Neural crest cell (in vitro differentiated cells): ENCODE measurements around the gene TNKS2. TPM values are rescaled to one million over a fixed set of nuclear protein-coding genes. Genes with fewer than 3 reads are reported as not detected.

Experiments
- DNase-seq: peaks from one replicate; pipeline ENCODE4 v3.0.0; 2021; ENCODE audit warnings: low read depth, mixed read lengths, low spot score
- H3K27ac Mint-ChIP-seq: one replicate; pipeline ENCODE4 v1.8.0; 2021; ENCODE audit warnings: mild to moderate bottlenecking, mixed read lengths; ENCODE audit not compliant: unreplicated experiment
- H3K27me3 Mint-ChIP-seq: 2 replicates; pipeline ENCODE4 v1.8.0; 2021; ENCODE audit warnings: low read depth, mild to moderate bottlenecking, mixed read lengths
- H3K36me3 Mint-ChIP-seq: 2 replicates; pipeline ENCODE4 v1.8.0; 2021; ENCODE audit warnings: low read depth, mild to moderate bottlenecking, mixed read lengths
- H3K4me1 Mint-ChIP-seq: 2 replicates; pipeline ENCODE4 v1.8.0; 2021; ENCODE audit warnings: mixed read lengths
- H3K4me3 Mint-ChIP-seq: one replicate; pipeline ENCODE4 v1.8.0; 2021; ENCODE audit warnings: mild to moderate bottlenecking, mixed read lengths
- H3K9me3 Mint-ChIP-seq: 2 replicates; pipeline ENCODE4 v1.8.0; 2021; ENCODE audit warnings: mixed read lengths
- CTCF ChIP-seq: fragments of 200-600 bp; sonication (generic); conservative IDR thresholded peaks from 2 replicates; pipeline ENCODE4 v1.5.0; 2021; ENCODE audit warnings: antibody characterized with exemption, mild to moderate bottlenecking
- total RNA-seq: library from RNA; stranded (reverse); gene quantifications from 2 replicates; pipeline ENCODE4 v1.2.1, GENCODE V29; 2021

The TNKS2 gene
- total RNA-seq, 1 donor from 2014 or later: 44.5 TPM

GRCh38 chr10:91865562-91866081 lies 67.4 kb downstream of the TNKS2 start:
- Mint-ChIP-seq H3K36me3 (peaks cover 8% of the 10 kb centered on the region), H3K27me3 (no peaks in the 10 kb centered on the region), H3K27ac (peak overlapping the region; percentile 2), H3K4me1 (peaks cover 31% of the 10 kb centered on the region), H3K4me3 (no peak overlapping the region), H3K9me3 (no peaks in the 10 kb centered on the region)
- TF ChIP-seq CTCF: no peak
- no peak for DNase-seq

GRCh38 chr10:91875156-91875555 lies 76.9 kb downstream of the TNKS2 start:
- peaks cover 3% of the 10 kb centered on the region for H3K9me3 Mint-ChIP-seq
- H3K27me3 Mint-ChIP-seq: no peaks in the 10 kb centered on the region
- H3K27ac Mint-ChIP-seq: peak overlapping the region; percentile 95
- no peak for TF ChIP-seq CTCF
- H3K36me3 Mint-ChIP-seq: no peaks in the 10 kb centered on the region
- no peak for DNase-seq
- H3K4me3 Mint-ChIP-seq: no peak overlapping the region
- H3K4me1 Mint-ChIP-seq: peaks cover 34% of the 10 kb centered on the region

- TF ChIP-seq CTCF: no peak
- Mint-ChIP-seq H3K27me3 (no peaks in the 10 kb centered on the region), H3K4me1 (peaks cover 40% of the 10 kb centered on the region), H3K36me3 (no peaks in the 10 kb centered on the region), H3K4me3 (no peak overlapping the region), H3K27ac (no peak overlapping the region), H3K9me3 (peaks cover 3% of the 10 kb centered on the region)
- DNase-seq: no peak
Measured at GRCh38 chr10:91875779-91876178, 77.6 kb downstream of the TNKS2 start.

GRCh38 chr10:91879515-91880170 lies 81.4 kb downstream of the TNKS2 start:
- Mint-ChIP-seq H3K27ac (peak overlapping the region; percentile 58), H3K4me1 (peaks cover 50% of the 10 kb centered on the region), H3K9me3 (no peaks in the 10 kb centered on the region), H3K36me3 (no peaks in the 10 kb centered on the region), H3K27me3 (no peaks in the 10 kb centered on the region), H3K4me3 (peak overlapping the region; percentile 15)
- TF ChIP-seq CTCF: no peak
- no peak for DNase-seq

- Mint-ChIP-seq H3K36me3 (no peaks in the 10 kb centered on the region), H3K9me3 (no peaks in the 10 kb centered on the region), H3K4me1 (peaks cover 51% of the 10 kb centered on the region), H3K27me3 (no peaks in the 10 kb centered on the region), H3K4me3 (peak overlapping the region; percentile 15), H3K27ac (peak overlapping the region; percentile 58)
- DNase-seq: no peak
- peak; percentile 46 for TF ChIP-seq CTCF
Measured at GRCh38 chr10:91880310-91880709, 82.1 kb downstream of the TNKS2 start.
